Pons (tissue), 1 donor: Measurements from ENCODE around the gene ZBED5.
"Not testable (repeated sequence)": the region's sequence is repeated elsewhere in the genome, so short reads cannot be mapped to it uniquely, and the experiment has no call there.

ENCODE experiments used
- DNase-seq: peaks from one replicate; pipeline ENCODE4 v3.0.0-alpha.2; 2016; ENCODE audit warnings: low spot score

Gene ZBED5

DNA sequence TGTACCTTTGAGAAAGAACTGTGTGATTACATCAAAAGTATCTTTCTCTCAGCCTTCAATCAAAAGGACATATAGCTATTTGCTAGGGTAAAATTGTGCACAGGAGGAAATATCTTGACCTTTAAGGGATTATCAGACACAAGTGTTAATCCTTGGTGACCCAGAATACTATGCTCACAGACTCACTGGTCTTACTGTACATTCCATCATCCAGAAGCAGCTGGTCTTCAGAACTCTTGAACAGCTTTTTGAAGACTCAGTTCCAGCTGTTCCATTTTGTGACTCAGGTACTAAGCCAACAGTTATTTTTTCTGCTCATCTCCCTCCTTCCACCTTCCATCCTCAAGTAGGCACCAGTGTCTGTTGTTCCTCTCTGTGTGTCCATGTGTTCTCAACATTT lies 19.8 kb downstream of the ZBED5 start:
- DNase-seq = no peak

DNA sequence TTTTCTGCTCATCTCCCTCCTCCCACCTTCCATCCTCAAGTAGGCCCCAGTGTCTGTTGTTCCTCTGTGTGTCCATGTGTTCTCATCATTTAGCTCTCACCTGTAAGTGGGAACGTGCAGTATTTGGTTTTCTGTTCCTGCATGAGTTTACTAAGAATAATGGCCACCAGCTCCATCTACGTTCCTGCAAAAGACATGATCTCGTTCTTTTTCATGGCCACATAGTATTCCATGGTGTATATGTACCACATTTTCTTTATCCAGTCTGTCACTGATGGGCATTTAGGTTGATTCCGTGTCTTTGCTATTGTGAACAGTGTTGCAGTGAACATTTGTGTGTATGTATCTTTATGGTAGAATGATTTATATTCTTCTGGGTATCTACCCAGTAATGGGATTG lies 21.0 kb downstream of the ZBED5 start:
- not testable (repeated sequence) for DNase-seq

DNA sequence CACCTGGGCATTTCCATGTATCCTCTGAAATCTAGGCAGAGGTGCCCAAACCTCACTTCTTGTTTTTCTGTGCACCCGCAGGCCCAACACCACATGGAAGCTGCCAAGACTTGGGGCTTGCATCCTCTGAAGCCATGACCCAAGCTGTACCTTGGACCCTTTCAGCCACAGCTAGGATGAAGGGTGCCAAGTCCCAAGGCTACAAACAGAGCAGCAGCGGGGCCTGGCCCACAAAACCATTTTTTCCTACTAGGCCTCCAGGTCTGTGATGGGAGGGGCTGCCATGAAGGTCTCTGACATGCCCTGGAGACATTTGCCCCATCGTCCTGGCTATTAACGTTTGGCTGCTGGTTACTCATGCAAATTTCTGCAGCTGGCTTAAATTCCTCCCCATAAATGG lies 28.7 kb downstream of the ZBED5 start:
- DNase-seq = no peak

DNA sequence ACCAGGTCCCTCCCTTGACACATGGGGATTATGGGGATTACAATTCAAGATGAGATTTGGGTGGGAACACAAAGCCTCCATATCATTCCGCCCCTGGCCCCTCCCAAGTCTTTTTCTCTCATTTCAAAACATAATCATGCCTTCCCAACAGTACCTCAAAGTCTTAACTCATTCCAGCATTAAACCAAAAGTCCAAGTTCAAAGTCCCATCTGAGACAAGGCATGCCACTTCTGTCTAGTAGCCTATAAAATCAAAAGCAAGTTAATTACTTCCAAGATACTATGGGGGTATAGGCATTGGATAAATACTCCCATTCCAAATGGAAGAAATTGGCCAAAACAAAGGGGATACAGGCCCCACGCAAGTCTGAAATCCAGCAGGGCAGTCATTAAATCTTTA lies 29.5 kb downstream of the ZBED5 start:
- DNase-seq = no peak

DNA sequence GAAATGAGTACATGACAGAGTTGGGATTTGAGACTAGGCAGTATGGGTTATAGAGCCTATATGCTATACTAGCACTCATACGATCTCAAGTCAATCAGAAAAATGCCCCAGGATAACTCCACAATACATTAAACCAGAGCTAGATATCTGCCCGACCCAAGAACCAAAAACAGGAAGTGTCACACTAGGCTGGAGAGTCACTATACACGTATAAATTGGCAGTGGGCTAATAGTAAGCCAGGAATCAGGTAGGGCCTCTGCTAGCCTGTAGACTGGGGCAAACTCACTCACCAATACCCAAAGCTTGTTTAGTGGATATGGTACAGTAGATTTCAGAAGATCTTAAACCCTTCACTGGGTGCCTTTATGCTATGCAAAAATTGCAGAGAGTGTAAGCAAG lies 33.0 kb downstream of the ZBED5 start:
- no peak for DNase-seq

DNA sequence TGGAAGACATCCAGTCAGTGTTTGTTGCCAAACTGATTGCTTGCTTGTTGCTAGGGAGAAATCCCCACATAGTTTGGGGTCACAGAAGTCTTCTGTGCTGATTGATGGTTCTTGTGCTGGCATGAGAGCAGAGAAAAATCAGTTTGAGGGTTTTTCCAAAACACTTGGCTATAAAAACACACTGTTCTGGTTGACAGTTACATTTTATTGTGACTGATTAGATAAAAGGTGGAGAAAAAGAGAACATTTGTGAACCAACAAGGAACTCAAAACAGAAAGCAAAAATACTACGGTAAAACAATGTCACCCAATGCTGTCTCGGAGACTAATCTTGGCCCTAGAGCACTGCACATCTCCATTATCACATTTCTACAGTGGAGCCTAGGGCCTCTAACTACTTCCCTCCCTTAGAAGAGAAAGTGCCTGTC lies 34.7 kb downstream of the ZBED5 start:
- no peak for DNase-seq

DNA sequence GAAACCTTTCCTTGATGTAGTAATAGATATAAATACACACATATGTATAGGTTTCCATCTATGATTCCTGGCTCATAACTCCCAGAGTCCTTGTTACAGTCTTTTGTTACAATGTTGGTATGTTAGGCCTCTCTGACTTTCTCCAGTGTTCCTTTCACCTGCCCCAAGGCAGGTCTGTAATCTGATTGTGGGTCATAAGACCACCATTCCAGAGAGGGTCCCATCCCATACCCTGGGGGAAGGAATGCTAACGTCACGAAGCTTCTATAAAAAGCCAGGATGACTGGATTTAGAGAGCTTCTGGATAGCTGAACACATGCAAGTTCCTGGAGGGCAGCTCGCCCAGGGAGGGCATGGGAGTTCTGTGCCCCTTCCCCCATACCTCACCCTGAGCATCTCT lies 35.4 kb downstream of the ZBED5 start:
- DNase-seq = not testable (repeated sequence)

DNA sequence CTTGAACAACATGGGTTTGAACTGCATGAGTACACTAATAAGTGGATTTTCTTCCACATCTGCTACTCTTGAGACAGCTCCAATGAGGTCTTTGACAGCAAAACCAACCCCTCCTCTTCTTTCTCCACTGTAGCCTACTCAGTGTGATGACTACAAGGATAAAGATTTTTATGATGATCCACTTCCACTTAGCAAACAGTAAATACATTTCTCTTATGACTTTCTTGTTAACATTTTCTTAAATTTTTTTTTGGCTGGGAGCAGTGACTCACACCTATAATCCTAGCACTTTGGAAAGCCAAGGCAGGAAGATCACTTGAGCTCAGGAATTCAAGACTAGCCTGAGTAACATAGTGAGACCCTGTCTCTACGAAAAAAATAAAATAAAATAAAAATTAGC lies 39.3 kb downstream of the ZBED5 start:
- no peak for DNase-seq

DNA sequence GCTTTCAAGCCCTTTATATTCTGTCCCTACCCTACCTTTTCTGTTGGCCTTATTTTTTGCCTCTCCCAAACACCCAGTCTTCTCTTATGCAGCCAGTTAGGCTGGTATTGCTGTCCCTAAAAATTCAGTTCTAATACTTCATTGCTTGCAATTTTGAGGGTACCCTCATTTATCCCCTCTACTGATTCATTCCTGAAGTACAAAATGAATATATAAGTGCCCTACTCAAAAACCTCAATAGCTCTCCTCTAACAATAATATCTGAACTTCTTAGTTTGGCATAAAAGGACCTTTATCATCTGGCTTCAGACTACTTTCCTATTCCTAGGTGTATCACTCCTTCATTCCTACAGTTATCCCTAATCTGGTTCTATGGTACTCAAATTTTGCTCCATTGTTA lies 43.9 kb downstream of the ZBED5 start:
- no peak for DNase-seq

DNA sequence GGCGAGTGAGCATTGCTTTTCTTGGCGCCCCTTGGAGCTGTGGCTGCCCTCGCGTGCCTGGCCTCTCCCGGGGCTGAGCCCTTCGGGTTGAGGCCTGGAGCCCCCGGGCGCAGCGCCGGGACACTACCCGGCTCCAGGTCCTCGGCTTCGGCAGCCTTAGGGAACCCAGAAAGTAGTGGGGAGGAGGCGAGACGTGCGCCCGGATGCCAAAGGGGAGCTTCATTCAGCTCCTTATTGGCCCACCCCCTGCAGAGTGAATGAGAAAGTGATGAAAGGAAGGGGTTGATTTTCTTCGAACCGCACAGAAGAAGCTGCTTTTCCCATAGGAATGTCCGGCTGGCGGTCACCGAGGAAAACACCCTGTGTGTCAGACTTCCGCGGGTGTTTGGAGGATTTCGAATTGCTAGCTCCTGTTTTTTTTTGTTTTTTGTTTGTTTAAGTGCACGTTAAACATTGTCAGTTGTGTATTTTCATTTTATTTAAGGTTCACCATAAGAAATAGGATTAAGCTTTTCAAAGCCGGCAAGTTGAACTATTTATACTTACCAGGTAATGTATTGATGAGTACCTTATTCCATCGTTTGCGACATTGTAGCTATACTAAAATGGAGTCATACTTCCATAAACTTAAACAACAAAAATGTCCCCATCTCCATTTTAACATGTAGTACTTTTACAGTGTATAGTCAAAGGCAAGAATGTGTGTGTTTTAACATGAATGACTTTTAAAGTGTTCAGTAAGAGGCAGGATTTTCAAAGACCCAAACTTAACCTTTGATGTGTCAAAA lies 48.3 kb downstream of the ZBED5 start:
- no peak for DNase-seq

DNA sequence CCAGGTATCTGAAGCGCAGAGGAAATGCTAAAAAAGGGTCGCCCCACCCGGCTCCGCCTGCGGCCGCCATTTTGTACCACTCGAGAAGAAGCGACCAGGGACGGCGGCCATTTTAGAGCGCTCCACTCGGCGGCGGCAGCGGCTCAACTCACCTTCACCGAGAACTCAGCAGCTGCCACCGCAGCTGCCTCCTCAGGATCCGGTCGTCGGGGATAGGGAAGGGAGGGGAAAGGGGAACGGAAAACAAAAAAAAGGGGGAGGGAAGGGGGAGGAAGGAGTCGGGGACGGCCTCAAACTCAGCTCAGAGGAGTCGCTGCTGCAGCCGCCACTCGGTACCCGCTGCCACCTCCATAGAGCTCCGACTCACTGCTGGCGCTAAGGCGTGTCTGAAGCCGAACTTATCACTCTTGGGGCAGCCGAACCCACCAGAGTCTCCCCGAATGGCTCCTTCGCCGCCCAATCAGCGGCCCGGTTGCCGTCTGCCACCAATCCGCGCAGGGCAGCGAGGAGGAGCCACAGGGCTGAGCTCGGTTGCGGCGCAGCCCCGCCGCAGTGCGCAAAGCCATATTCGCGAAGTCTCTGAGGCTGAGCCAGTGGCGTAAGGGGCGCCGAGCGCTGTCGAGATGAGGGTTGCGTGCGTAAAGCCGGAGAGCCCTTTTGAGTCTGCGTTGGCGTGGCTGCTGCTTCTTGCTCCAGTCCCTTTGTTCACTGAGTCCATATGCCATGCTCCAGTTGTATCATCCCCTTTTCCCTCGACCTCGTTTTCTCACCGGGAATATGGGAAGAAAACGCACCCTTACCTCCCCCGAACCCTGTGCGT lies 49.1 kb downstream of the ZBED5 start, which contains the start of gene EIF4G2:
Gene EIF4G2 (minus strand): TSS at position 374 of the 820 bp plus-strand sequence.
- peak; percentile 99 for DNase-seq

DNA sequence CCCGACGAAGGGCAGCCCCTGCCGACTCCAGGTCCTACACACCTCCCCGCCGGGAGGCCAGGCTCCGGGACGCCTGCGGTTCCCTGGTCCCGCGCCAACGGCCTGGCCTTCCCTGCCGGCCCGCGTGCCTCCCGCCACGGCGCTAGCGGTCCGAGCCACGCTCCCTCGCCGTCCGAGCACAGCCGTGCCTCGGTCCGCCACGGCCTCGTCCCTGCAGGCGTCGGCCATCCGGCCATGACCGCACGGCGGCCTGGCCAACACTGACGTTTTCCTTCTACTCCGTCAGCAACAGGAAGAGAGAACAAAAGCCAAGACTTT lies 49.7 kb downstream of the ZBED5 start:
- DNase-seq = no peak

DNA sequence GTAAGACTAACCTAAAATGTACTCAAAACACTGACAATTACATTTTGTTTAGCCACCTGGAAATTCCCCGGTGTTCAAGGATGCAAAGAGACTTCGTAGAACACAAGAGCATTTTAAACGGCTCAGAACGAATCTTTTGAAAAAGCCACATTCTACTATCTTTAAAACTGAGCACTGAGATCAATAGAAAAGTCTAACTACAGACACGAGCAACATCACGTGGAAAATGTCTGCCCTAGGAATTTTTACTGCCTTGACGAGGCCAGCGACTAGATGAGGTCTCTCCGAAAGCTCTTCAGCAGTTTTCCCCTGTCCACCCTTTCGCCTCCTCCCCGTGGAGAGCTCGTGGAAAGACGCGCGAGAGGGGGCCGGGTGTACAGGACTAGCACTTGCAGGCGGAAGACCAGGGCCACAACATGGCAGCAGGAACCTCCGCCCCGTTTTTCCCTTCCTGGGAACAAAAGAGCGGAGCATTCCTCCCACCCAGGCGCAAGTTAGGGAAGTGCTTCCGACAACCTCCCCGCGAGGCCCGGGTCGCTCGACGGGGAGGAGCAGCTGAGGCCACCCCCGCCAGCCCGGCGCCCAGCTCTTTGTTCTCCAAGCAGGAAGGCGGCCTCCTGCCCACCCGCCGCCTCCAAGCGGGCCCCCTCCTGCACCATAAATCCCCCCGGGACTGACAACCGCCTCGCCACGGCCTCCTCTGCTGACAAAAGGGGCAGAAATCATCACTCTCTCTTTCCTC lies 50.2 kb downstream of the ZBED5 start:
- peak; percentile 40 for DNase-seq

DNA sequence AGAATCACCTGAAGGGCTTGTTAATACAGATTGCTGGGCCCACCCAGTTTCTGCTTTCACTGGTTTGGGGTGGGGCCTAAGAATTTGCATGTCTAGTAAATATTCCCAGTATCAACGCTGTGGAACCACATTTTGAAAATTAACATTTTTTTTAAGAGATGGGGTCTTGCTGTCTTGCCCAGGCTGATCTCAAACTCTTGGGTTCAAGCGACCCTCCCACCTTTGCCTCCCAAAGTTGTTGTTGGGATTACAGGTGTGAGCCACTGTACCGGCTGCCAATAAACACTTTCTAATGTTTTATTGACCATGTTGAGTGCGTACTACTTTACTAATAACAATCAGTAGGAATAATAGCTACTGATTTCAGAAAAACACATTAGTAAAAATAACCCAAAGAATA lies 51.6 kb downstream of the ZBED5 start:
- no peak for DNase-seq

DNA sequence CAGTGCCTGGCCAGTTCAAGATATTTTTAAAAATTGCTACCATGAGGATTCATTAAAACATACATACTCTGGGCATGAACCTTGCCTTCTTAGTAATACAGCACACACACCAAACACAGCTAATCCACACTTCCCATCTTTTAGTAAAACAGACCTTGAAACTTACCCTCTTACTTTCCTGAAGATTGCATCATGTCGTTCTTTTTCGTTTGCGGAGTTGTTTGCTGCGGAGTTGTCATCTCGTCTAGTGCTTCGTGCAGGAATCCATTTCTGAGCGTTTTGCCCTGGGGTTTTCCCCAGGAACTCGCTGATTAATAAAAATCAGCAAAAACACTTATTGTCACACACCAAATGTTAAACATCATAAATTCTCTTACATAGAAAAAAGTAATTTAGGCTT lies 52.1 kb downstream of the ZBED5 start:
- DNase-seq = no peak

DNA sequence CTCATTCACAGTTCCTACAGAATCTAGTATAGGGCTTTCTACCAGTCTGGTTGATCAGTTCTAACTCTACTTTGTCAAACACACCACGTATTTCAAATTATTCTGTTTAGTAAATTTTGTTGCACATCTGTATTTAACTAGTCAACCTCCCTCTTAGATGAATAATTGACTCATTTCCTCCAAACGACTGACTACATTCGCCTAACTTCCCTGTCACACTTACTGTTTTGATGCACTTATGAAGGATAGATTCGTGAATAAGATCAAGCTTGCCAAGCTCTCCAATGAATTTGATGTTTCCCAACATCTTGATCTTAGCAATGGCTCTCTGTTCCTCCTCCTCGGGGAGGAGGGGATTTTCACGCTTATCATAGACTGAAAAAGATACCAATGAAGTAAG lies 54.2 kb downstream of the ZBED5 start:
- no peak for DNase-seq
